HUDEP-2 (cell line): ENCODE measurements around the gene PUDP.
"Not testable (repeated sequence)": the region's sequence is repeated elsewhere in the genome, so short reads cannot be mapped to it uniquely, and the experiment has no call there.

ENCODE experiments used
- DNase-seq, 76 experiments: peaks; one replicate each; lab custom pipeline; 2025; ENCODE audit not compliant: unreplicated experiment in 76 of 76; lab: John Stamatoyannopoulos, UW

The PUDP gene

DNA sequence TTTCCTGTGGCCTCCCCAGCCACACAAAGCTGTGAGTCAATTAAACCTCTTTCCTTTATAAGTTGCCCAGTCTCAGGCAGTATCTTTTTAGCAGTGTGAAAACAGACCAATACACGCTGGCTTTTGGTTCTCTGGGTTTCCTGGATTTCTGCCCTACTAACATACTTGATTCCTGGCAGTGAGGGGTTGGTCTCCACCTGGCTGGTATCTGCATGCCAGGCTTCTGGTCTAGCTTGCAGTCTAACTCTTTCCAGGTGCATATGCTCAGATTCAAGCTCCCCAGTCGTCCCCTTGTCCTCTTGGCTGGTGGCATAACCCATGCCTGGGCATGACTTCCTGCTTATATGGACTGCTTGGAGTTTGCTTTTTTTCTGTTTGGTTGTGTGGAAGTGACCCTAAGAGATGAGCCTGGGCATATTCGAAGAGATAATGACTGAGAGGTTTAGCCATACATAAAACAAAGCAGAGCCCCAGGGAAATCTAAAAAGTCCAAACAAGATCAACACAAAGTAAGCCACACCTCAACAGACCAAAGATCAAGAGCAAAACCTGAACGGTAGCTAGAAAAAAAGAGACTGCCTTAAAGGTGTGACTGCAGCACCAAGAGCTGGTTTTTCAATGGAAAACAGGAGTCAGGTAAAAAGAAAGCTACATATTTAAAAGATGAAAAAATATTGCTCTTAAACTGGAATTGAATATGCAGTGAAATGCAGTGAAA lies 102.6 kb downstream of the PUDP start:
- DNase-seq, result no peak

DNA sequence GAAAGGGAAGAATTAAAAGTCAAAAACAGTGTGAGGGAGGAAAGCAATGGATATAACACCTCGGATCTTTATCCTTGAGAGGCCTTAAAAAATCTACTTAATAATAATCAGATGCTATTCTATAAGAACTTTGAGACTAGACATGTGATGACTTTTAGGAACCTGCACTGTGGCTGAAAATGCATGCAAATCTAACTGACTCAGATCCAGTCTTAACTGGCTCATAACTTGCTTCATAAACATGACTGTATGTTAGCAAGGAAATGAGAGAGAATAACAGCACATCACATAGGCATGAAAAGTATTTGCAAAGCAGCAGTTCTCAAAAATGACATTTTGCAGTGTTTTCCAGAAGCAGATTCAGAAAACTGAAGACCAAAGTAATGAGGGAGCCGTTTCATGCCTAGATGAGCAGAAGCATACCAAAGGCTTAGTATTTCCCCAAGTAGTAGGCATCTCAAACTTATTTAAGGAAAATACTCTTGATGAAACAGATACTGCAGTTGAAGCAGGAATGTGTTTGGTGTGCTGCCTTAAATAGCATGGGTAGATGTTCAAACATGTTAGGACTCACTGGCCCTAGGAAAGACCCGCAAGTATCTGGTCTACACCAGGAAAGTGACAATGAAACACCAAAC lies 104.0 kb downstream of the PUDP start:
- DNase-seq, result not testable (repeated sequence)

DNA sequence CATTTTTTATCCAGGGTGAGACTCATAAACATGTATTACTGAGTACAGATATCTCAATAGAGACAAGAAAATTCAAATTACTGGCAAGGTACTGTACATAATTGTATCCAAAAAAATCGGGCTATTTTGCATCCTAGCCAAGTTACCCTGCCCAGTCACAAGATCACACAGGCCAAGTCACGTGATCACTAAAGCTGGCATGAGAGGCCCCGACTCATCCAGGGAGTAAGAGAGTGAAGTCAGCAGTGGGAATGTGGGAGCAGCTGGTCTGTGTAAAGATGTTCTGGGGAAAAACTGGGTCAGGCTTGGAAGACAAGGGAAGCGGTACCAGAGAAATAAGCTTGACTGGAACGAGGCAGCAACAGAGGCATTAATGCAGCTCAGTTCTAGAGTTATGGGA lies 119.7 kb downstream of the PUDP start:
- no peak for DNase-seq

DNA sequence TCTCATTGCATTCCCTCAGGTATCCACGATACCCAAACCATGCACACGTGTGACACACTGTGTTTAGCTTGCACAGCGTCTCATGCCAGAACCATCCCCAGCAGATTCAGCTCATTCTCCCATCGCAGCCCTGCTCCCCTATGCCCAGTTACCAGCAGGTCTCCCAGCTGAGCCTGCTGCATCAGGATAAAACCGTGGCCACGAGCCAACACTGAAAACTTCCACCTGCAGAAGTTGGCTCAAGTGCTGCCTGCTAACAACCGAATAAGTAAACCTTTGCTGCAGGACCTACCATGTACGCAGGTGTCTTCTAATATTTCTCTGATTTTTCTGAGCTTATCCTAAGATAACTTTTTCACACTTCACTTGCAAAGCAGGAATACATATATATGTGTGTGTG lies 120.9 kb downstream of the PUDP start:
- DNase-seq, result no peak

DNA sequence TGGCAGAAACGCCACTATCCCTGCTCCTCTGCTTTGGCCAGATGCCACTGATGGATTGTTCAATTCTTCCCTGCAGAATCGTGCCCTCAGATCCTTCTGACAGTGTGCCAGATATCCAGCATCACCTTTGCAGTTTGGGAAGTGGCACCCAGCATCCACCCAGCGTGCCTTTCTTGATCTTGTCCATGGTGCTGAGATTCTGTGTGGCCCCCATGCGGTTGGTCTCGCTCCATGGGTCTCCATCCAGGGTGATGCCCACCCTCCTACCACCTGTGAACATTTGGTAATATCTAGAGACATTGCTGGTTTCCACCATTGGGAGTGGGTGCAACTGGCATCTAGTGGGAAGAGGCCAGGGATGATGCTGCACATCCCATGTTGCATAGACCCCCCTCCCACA lies 121.6 kb downstream of the PUDP start:
- DNase-seq, result not testable (repeated sequence)

DNA sequence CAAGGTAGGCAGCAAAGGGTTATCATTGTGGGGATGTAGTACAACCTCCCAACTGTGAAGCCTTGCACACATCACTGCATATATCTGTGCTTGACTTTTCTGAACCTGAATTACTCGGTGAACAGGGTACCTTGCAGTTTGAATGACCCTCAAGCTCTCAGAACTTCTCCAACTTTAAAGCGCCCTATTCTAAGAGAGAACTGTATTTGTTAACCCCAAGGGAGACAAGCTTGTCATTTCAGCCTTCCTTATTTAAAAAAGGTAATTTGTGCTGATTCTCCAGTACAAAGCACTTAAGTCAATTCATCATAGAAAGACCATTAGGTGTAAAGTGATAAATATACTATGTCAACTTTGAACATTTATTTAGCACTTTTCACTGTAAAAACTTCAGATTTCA lies 122.5 kb downstream of the PUDP start:
- DNase-seq, result no peak

DNA sequence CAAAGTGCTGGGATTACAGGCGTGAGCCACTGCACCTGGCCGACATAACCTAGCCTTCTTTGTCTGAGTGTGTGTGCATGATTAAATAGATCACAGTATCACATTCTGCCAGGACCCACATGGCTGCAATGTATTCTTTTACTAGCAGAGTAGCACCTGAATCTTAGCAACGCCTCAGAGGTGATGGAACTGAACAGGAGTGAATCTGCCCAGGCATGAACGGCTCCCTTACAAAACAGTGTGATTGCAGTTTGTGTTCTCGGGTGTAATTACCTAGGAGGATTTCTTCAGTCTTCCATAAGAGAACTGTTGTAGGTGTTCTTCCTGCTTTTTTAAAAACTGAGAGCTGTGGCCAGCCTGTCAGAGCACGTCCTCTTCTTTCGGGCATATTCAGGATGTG lies 123.1 kb downstream of the PUDP start:
- no peak for DNase-seq

DNA sequence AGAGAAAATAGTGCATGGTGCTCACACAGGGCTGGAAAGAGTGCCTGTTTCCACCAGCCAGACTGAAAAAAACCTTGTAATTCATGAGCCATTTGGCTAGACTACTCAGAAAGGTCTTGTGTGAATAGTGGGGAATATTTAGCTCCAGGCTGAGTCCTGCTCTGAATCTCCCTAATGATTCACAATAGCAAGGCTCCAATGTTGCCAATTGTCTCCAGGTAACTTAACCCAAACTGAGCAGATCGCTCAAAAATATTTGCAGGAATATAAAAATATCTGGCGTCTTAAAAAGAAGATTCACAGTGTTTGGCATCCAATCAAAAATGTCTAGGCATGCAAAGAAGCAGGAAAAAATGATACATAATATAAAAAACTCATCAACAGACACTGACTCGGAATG lies 125.0 kb downstream of the PUDP start:
- not testable (repeated sequence) for DNase-seq

DNA sequence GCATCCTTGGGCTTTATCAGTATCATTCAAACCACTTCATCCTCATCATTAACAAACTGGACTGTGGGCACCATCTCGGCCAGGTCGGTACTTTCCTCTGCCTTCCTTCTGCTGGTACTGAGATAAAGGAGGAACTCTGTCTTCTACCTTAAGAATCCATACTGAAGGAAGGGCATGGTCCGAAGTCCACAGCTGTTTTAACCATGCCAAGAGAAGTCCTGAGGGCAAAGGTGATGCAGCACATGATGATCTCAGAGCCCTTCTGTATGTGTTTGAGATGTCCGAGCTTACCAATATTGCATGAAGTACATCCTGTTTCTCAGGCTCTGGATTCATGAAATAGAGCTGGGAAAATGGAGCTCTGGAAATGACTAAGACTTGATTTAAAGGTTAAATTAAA lies 126.0 kb downstream of the PUDP start:
- DNase-seq, result no peak

DNA sequence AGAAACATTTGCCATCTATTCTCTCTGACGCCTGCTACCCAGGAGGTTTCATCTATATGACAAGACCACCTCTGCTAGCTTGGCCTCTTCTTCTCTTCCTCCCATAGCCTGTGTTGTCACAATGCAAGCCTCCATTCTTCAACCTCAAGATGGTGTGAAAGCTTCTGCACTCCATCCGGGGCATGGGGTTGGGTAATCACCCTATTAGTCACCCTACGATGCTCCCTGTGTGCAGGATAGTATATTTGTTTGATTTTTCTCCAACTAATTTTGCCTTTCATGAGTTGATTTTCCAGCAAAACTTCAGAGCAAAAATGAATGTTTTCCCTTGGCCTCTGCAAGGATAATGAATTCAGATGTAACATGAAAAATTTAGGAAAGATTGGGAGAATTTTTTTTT lies 128.4 kb downstream of the PUDP start:
- DNase-seq, result no peak

DNA sequence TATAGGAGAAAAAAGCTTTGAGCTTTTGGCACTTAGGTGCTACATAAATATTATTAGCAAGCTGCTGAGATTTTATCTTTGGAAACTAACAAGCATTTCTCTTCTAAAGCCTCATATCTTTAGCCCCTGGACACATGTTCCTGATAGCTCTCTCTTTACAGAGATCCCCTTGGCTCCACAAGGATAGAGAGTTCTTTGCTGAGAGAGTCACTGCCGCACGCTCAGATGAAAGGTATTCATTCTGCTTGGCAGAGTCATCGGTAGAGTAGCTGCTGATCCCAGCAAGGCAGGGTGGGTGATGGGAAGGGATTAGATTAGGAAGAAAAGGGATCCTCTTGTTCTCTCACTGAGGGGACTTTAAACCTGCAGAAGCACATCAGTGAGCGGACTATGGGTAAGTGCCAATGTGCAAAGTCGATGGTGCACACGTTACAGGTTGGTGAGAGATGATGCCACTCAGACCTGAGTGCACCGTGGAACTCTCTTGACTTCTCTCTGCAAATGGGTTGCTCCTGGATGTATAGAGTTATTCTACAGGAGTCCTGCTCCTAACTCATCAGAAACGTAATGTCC lies 135.6 kb downstream of the PUDP start:
- DNase-seq, result not testable (repeated sequence)

DNA sequence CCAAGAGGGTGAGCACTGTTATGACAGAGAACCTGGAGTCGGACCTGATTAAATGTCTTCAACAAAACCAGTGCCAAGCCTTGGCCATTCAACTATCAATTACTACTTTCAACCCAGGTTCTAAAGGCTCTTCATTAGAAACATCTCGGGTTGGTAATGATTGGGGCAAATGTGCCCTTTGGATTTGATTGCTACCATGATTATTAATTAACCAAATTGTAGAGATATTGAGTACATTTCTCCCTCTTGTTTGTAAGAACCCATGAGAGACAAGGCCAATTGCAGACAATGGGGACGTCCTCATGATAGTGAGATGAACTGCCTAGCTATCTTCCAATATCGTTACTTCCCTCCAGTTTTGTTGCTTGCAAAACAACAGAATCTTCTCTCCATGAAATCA lies 137.1 kb downstream of the PUDP start:
- not testable (repeated sequence) for DNase-seq

DNA sequence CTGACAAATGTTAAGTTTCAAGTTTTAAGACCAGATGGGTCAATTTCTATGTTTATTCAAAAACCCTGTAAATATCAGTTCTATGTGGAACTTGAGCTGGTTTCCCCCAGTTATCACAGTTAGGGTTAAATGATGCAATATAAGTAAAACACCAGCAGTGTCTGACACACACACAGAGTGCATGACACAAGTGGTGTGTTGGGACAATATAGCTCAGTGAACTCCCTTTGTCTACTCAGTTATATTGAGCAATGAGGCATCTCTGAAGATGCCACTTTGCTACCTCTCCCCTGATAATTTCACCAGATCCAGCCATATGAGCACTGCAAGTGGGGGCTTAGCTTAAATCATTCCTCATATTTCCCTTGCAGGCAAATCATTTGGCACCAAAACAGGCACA lies 140.6 kb downstream of the PUDP start:
- not testable (repeated sequence) for DNase-seq
